Liver (tissue), 9 donors: ENCODE data around the gene GPR161. TPM values are rescaled to one million over a fixed set of nuclear protein-coding genes. Genes with fewer than 3 reads are reported as not detected.
A peak's percentile ranks its signal among the peaks of the same experiment; 100 is the strongest.

ENCODE experiments used
- DNase-seq: peaks from one replicate; pipeline ENCODE4 v3.0.0-alpha.2; 2017; ENCODE audit warnings: low spot score
- H3K27ac ChIP-seq, 2 donors: one replicate each; pipeline ENCODE4 v1.7.0; 2013; ENCODE audit warnings: inconsistent platforms in 2 of 2, low read length in 2 of 2, control low read depth in 1 of 2, low read depth in 1 of 2, mild to moderate bottlenecking in 1 of 2
- H3K27me3 ChIP-seq, 4 donors: one replicate each; pipeline versions ENCODE4 v1.6.1 to v1.7.0; 2013; ENCODE audit warnings: low read length in 3 of 4, inconsistent platforms in 1 of 4, mild to moderate bottlenecking in 1 of 4, moderate library complexity in 1 of 4; ENCODE audit not compliant: control insufficient read depth in 4 of 4, insufficient read depth in 4 of 4
- H3K36me3 ChIP-seq, 4 donors: one replicate each; pipeline versions ENCODE4 v1.6.1 to v1.7.0; 2013; ENCODE audit warnings: low read length in 3 of 4, mild to moderate bottlenecking in 3 of 4, low read depth in 1 of 4, moderate library complexity in 1 of 4; ENCODE audit not compliant: control insufficient read depth in 4 of 4, insufficient read depth in 3 of 4
- H3K4me1 ChIP-seq, 4 donors: one replicate each; pipeline versions ENCODE4 v1.6.1 to v1.7.0; 2013; ENCODE audit warnings: low read length in 3 of 4, mild to moderate bottlenecking in 3 of 4, moderate library complexity in 1 of 4; ENCODE audit not compliant: control insufficient read depth in 4 of 4, insufficient read depth in 4 of 4
- H3K4me3 ChIP-seq, 3 donors: one replicate each; pipeline versions ENCODE4 v1.6.1 to v1.7.0; 2013; ENCODE audit warnings: low read length in 3 of 3, control low read depth in 1 of 3, low read depth in 1 of 3, mild to moderate bottlenecking in 1 of 3
- H3K9ac ChIP-seq, 2 donors: one replicate each; pipeline ENCODE4 v1.7.0; 2013; ENCODE audit warnings: low read length in 2 of 2, mild to moderate bottlenecking in 2 of 2, moderate library complexity in 2 of 2, control low read depth in 1 of 2, low read depth in 1 of 2
- H3K9me3 ChIP-seq, 4 donors: one replicate each; pipeline versions ENCODE4 v1.6.1 to v1.7.0; 2013; ENCODE audit warnings: low read length in 3 of 4; ENCODE audit not compliant: control insufficient read depth in 4 of 4
- ATF3 ChIP-seq: IDR thresholded peaks from 2 replicates; pipeline ENCODE4 v1.6.1; 2016; ENCODE audit warnings: antibody characterized with exemption
- EGR1 ChIP-seq, 2 donors: IDR thresholded peaks; 2 replicates each; pipeline ENCODE4 v1.6.1; 2016 to 2018; ENCODE audit warnings: antibody characterized with exemption in 2 of 2, low read depth in 2 of 2
- FOXA1 ChIP-seq: IDR thresholded peaks from 2 replicates; pipeline ENCODE4 v1.6.1; 2016; ENCODE audit warnings: antibody characterized with exemption
- FOXA2 ChIP-seq: IDR thresholded peaks from 2 replicates; pipeline ENCODE4 v1.6.1; 2016; ENCODE audit warnings: antibody characterized with exemption
- GABPA ChIP-seq, 2 donors: IDR thresholded peaks in 1 of 2; conservative IDR thresholded peaks in 1 of 2; 2 replicates each; pipeline ENCODE4 v1.6.1; 2016; ENCODE audit warnings: antibody characterized with exemption in 2 of 2, mild to moderate bottlenecking in 1 of 2, moderate library complexity in 1 of 2
- HNF4A ChIP-seq, 2 donors: conservative IDR thresholded peaks; 2 replicates each; pipeline ENCODE4 v1.6.1; 2016; ENCODE audit warnings: antibody characterized with exemption in 2 of 2, mild to moderate bottlenecking in 2 of 2
- HNF4G ChIP-seq: IDR thresholded peaks from 2 replicates; pipeline ENCODE4 v1.6.1; 2016; ENCODE audit warnings: antibody characterized with exemption
- JUND ChIP-seq, 2 donors: IDR thresholded peaks; 2 replicates each; pipeline ENCODE4 v1.6.1; 2016; ENCODE audit warnings: antibody characterized with exemption in 2 of 2
- MAX ChIP-seq: IDR thresholded peaks from 2 replicates; pipeline ENCODE4 v1.6.1; 2016; ENCODE audit warnings: antibody characterized with exemption
- NR2F2 ChIP-seq: IDR thresholded peaks from 2 replicates; pipeline ENCODE4 v1.6.1; 2016; ENCODE audit warnings: antibody characterized with exemption
- RAD21 ChIP-seq, 2 donors: IDR thresholded peaks; 2 replicates each; pipeline ENCODE4 v1.6.1; 2016; ENCODE audit warnings: antibody characterized with exemption in 2 of 2, mild to moderate bottlenecking in 2 of 2
- REST ChIP-seq: IDR thresholded peaks from 2 replicates; pipeline ENCODE4 v1.6.1; 2016; ENCODE audit warnings: antibody characterized with exemption, mild to moderate bottlenecking
- RXRA ChIP-seq, 2 donors: IDR thresholded peaks; 2 replicates each; pipeline ENCODE4 v1.6.1; 2017 to 2018; ENCODE audit warnings: antibody characterized with exemption in 2 of 2, mild to moderate bottlenecking in 1 of 2
- SP1 ChIP-seq: IDR thresholded peaks from 2 replicates; pipeline ENCODE4 v1.6.1; 2018; ENCODE audit warnings: antibody characterized with exemption, mild to moderate bottlenecking
- TAF1 ChIP-seq: conservative IDR thresholded peaks from 2 replicates; pipeline ENCODE4 v1.6.1; 2016; ENCODE audit warnings: antibody characterized with exemption, mild to moderate bottlenecking
- YY1 ChIP-seq: IDR thresholded peaks from 2 replicates; pipeline ENCODE4 v1.6.1; 2016; ENCODE audit warnings: antibody characterized with exemption, mild to moderate bottlenecking
- ZBTB33 ChIP-seq: IDR thresholded peaks from 2 replicates; pipeline ENCODE4 v1.6.1; 2016; ENCODE audit warnings: antibody characterized with exemption
- WGBS: extraction: QIAGEN DNeasy Blood & Tissue Kit; methylation state at CpG from one replicate; pipeline ENCODE4 v1.1.7; 2013; 5-methylcytosine and 5-hydroxymethylcytosine counted together
- polyA plus RNA-seq, 2 donors: library from polyadenylated mRNA; stranded (reverse) in 1 of 2; unstranded in 1 of 2; fragments of 200-250 nt in 1 of 2; fragments of >200 nt in 1 of 2; fragmentation: Nextera tagmentation in 1 of 2; extraction: Ambion mirVana in 1 of 2; gene quantifications; one replicate each; pipeline versions ENCODE4 v1.2.1 to v1.2.3, GENCODE V29; 2013 to 2015
- total RNA-seq, 2 donors: library from RNA; depleted of rRNA; stranded (reverse); fragments of >200 nt; gene quantifications; one replicate each; pipeline ENCODE4 v1.2.3, GENCODE V29; 2014
- TF ChIP-seq, protein P1 (sequence below): fragments of 150-350 bp; IDR thresholded peaks from 2 replicates; pipeline ENCODE4 v1.5.1; 2017; ENCODE audit warnings: improper control_type of control experiment, low read depth, low read length; ENCODE audit not compliant: missing input control
- donor health status: healthy.
- donor health status: healthy.
- donor health status: healthy.
- donor health status: healthy.
- donor health status: healthy.

The GPR161 gene
- total and polyA plus RNA-seq, 4 donors, result 0.33 to 1.1 (median 0.73) TPM

- no peaks in the 10 kb centered on the region for H3K27me3 ChIP-seq
- 92% methylated on average over 14 of the region's 14 CpGs for WGBS
- H3K4me1 ChIP-seq, result no peaks in the 10 kb centered on the region
- no peaks in the 10 kb centered on the region for H3K36me3 ChIP-seq
- DNase-seq, result peak; percentile 16
- H3K4me3 ChIP-seq, result no peak overlapping the region
- no peak overlapping the region for H3K27ac ChIP-seq
- TF ChIP-seq MAX (no peak), TAF1 (no peak), EGR1 (IDR thresholded peaks at IDR 0.05; ENCODE audit: low read depth in 2 of 2) (no peak), HNF4G (no peak), NR2F2 (no peak), HNF4A (conservative IDR thresholded peaks at IDR 0.05) (no peak), FOXA1 (no peak), SP1 (no peak), FOXA2 (no peak), ZBTB33 (no peak), REST (no peak), YY1 (no peak)
- TF ChIP-seq, protein P1, sequence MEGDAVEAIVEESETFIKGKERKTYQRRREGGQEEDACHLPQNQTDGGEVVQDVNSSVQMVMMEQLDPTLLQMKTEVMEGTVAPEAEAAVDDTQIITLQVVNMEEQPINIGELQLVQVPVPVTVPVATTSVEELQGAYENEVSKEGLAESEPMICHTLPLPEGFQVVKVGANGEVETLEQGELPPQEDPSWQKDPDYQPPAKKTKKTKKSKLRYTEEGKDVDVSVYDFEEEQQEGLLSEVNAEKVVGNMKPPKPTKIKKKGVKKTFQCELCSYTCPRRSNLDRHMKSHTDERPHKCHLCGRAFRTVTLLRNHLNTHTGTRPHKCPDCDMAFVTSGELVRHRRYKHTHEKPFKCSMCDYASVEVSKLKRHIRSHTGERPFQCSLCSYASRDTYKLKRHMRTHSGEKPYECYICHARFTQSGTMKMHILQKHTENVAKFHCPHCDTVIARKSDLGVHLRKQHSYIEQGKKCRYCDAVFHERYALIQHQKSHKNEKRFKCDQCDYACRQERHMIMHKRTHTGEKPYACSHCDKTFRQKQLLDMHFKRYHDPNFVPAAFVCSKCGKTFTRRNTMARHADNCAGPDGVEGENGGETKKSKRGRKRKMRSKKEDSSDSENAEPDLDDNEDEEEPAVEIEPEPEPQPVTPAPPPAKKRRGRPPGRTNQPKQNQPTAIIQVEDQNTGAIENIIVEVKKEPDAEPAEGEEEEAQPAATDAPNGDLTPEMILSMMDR, result no peak
- H3K9me3 ChIP-seq, result no peaks in the 10 kb centered on the region
- H3K9ac ChIP-seq, result no peak overlapping the region
These were observed 46.3 kb downstream of the GPR161 start for GRCh38 chr1:168090395-168090794.

GRCh38 chr1:168089979-168090337, 46.8 kb downstream of the GPR161 start:
- Histone ChIP-seq H3K4me3 (no peak overlapping the region), H3K27me3 (no peaks in the 10 kb centered on the region), H3K27ac (no peak overlapping the region), H3K4me1 (peaks cover 0 to under 1% (median 0%) of the 10 kb centered on the region in 4 donors), H3K9me3 (no peaks in the 10 kb centered on the region), H3K36me3 (no peaks in the 10 kb centered on the region), H3K9ac (no peak overlapping the region)
- 92% methylated on average over 2 of the region's 2 CpGs for WGBS
- DNase-seq, result no peak
- TF ChIP-seq SP1 (no peak), NR2F2 (no peak), RAD21 (IDR thresholded peaks at IDR 0.05) (no peak), RXRA (IDR thresholded peaks at IDR 0.05) (no peak), FOXA2 (no peak), HNF4A (conservative IDR thresholded peaks at IDR 0.05) (no peak), EGR1 (IDR thresholded peaks at IDR 0.05; ENCODE audit: low read depth in 2 of 2) (no peak), TAF1 (no peak), GABPA (IDR thresholded peaks at IDR 0.05 in 1 of 2, conservative IDR thresholded peaks at IDR 0.05 in 1 of 2) (no peak), MAX (no peak), YY1 (no peak), ATF3 (no peak), FOXA1 (no peak), ZBTB33 (no peak), HNF4G (no peak), JUND (IDR thresholded peaks at IDR 0.05) (no peak)
- TF ChIP-seq, protein P1, result no peak
